Stimulated activated naive CD4-positive, alpha-beta T cell treated with Interleukin-2 at 50 U/mL for 16 hours (primary cell): ENCODE data around the gene DNAH10.
"Not testable (repeated sequence)": the region's sequence is repeated elsewhere in the genome, so short reads cannot be mapped to it uniquely, and the experiment has no call there.

Experiments
- DNase-seq: peaks from one replicate; lab custom pipeline; 2025; lab: John Stamatoyannopoulos, UW

DNAH10 gene

GRCh38 chr12:123907726-123908476, 145.8 kb downstream of the DNAH10 start:
- DNase-seq, result no peak

DNA sequence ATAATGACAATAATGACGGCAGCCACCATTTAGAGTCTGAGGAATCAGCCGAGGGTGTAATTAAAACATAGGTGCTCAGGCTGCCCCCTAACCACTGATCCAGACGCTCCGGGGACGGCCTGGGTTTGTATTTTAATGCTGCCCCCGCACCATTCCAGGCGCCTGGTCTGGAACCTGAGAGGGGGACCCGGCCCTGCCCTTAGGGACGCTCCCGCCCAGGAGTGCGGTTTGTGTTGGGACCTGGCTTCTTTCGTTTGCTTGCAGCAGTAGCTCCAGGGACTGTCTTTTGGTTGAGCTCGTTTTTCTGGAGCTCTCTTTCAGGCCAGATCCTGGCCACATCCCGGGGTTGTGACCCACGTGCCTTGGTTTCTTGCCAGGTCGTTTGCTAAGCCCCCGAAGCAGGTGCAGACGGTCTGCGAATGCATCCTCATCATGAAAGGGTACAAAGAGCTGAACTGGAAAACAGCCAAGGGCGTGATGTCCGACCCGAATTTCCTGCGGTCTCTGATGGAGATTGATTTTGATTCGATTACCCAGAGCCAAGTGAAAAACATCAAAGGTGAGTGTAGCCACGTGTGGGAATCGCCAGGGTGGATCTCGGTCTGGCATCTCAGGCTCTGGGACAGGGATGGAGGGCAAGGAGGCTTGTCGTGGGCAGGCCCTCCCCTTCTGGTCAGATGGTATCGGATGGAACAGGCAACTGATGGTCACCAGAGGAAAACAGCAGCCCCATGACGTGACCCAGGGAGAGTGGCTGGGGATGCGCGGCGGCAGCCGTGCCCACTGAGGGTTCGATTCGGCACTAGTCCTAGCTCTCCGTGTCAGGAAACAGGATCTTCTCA, 147.0 kb downstream of the DNAH10 start:
- DNase-seq, result no peak

GRCh38 chr12:123910057-123910456, 148.0 kb downstream of the DNAH10 start:
- no peak for DNase-seq

DNA sequence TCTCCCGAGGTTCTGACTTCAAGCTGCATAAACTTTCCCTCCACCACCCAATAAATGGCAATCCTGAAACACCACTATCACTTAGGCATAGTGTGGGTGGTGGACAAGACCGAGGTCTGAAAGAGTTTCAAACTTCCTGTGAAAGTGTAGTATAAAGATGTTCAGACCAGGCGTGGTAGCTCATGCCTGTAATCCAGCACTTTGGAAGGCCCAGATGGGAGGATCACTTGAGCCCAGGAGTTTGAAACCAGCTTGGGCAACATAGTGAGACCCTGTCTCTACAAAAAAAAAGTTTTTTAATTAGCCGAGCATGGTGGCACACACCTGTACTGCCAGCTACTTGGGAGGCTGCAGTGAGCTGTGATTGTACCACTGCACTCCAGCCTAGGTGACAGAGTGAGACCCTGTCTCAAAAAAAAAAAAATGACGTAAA, 148.7 kb downstream of the DNAH10 start:
- DNase-seq, result no peak

- not testable (repeated sequence) for DNase-seq
Measured at GRCh38 chr12:123911672-123912409, 149.7 kb downstream of the DNAH10 start.

- no peak for DNase-seq
Measured at GRCh38 chr12:123912415-123913380, 150.6 kb downstream of the DNAH10 start.

- no peak for DNase-seq
Measured at GRCh38 chr12:123914726-123915333, 152.7 kb downstream of the DNAH10 start.

- peak; percentile 69 for DNase-seq
Measured at GRCh38 chr12:123916729-123917128, 154.6 kb downstream of the DNAH10 start.

GRCh38 chr12:123917337-123917850, 155.3 kb downstream of the DNAH10 start:
- no peak for DNase-seq

DNA sequence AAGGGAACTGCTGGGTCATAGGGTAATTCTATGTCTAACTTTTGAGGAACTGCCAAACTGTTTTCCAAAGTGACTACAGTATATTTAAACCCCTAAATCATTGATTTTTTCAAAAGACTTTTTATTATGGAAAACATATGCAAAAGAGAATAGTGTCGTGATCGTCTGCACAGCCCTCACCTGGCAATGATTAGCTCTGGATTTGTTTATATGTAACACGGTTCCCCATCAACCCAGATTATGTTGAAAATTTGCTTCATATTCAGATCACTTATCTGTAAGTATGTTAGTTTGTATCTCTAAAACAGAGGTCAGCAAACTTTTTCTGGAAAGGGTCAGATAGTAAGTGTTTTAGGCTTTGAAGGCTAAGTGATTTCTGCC, 157.9 kb downstream of the DNAH10 start:
- no peak for DNase-seq

DNA sequence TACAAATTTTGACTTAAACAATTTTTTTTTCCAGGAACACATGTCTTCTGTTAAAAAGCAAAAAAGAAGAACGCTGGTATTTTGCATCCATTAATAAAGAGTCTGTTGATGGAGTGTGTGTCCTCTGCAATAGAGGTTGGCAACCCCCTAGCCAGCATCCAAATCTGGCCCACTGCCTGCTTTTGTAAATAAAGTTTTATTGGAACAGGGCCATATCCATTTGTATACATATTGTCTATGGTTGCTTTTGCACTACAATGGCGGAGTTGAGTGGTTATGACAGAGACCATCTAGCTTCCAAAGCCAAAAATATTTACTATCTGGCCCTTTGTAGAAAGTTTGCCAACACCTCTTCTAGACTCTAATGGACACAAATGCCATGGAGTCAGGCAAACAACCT, 160.9 kb downstream of the DNAH10 start:
- DNase-seq, result no peak

GRCh38 chr12:123923927-123924326, 161.8 kb downstream of the DNAH10 start:
- DNase-seq, result no peak

- DNase-seq, result no peak
Measured at GRCh38 chr12:123924539-123924938, 162.4 kb downstream of the DNAH10 start.

- no peak for DNase-seq
Measured at GRCh38 chr12:123928274-123928865, 166.3 kb downstream of the DNAH10 start.

DNA sequence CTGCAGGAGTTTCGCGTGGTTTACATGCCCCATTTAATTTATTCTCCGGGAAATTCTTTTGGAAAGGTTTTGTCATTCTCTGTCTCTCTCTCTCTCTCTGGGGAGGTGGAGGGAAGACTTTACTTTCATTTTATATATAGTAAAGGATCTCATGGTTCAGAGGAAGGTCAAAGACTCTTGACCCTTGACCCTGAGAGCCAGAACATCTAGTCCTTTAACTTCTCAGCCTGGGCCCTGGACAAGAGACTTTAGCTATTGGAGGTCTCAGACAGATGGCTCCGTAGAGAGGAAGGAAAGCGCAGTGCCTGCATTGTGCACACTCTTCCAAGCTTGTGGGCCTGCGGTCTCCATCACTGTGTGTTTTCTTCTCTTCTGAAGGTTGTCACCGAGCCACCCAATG, 166.8 kb downstream of the DNAH10 start:
- DNase-seq, result no peak

GRCh38 chr12:123929946-123930583, 168.0 kb downstream of the DNAH10 start:
- no peak for DNase-seq

GRCh38 chr12:123931686-123932321, 169.7 kb downstream of the DNAH10 start:
- DNase-seq, result no peak

- no peak for DNase-seq
Measured at GRCh38 chr12:123933214-123933613, 171.1 kb downstream of the DNAH10 start.

DNA sequence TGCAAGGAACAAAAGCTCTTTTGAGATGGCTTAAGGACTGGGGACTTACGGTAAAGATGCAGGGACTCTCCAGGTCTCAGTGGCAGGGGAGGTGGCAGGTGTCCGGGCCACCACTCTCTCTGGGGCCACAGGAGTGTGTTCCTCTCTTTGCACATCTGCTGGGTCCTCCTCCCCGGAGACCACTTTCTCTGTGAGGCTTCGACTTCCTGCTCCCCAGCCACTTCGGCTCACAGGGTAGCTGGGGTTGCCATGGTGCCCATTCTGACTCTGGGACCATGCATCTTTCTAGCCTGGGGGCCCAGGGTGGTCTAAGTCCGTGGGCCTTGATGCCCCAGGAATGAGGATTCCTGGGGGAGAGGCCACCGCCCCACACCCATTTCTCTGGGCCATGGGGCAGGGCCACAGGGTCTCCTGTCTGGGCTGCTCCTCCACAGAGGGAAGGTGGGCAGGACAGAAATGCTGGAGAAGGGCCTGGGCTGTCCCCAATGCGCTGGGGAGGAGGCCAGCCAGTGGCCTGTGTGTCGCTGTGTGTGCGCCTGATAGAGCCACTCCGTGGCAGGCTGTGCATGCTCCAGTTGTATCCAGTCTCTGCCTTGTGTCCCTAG, 172.0 kb downstream of the DNAH10 start:
- DNase-seq, result no peak
